Heart left ventricle (tissue), 16 donors: ENCODE measurements around the gene RUBCNL. TPM values are rescaled to one million over a fixed set of nuclear protein-coding genes. Genes with fewer than 3 reads are reported as not detected.

Source experiments
- ATAC-seq, 4 donors: fragments of 200-7000 bp; cut with Tn5 transposase; one replicate each; pipeline ENCODE4 v1.9.1; 2020 to 2022; ENCODE audit warnings: moderate library complexity in 4 of 4, mild to moderate bottlenecking in 3 of 4, moderate number of reproducible peaks in 1 of 4
- DNase-seq, 5 donors: peaks; one replicate each; pipeline ENCODE4 v3.0.0-alpha.2; 2020
- H3K27ac ChIP-seq, 12 donors: fragments of 200-600 bp; sonication (generic) in 4 of 12; one replicate each; pipeline versions ENCODE4 v1.5.0 to v1.8.0; 2016 to 2022; ENCODE audit warnings: mild to moderate bottlenecking in 2 of 12
- H3K27me3 ChIP-seq, 9 donors: fragments of 200-600 bp; sonication (generic) in 2 of 9; one replicate each; pipeline versions ENCODE4 v1.5.1 to v1.8.0; 2016 to 2022; ENCODE audit warnings: mild to moderate bottlenecking in 3 of 9
- H3K36me3 ChIP-seq, 9 donors: fragments of 200-600 bp; sonication (generic) in 2 of 9; one replicate each; pipeline versions ENCODE4 v1.5.0 to v1.8.0; 2018 to 2022; ENCODE audit warnings: mild to moderate bottlenecking in 2 of 9
- H3K4me1 ChIP-seq, 12 donors: fragments of 200-600 bp; sonication (generic) in 4 of 12; one replicate each; pipeline versions ENCODE4 v1.5.0 to v1.8.0; 2016 to 2022; ENCODE audit warnings: mild to moderate bottlenecking in 3 of 12
- H3K4me3 ChIP-seq, 12 donors: fragments of 200-600 bp; sonication (generic) in 4 of 12; one replicate each; pipeline versions ENCODE4 v1.5.0 to v1.8.0; 2017 to 2022; ENCODE audit warnings: mild to moderate bottlenecking in 9 of 12, moderate library complexity in 4 of 12
- H3K9me3 ChIP-seq, 12 donors: fragments of 200-600 bp; sonication (generic) in 4 of 12; one replicate each; pipeline versions ENCODE4 v1.5.0 to v1.8.0; 2016 to 2022; ENCODE audit warnings: mild to moderate bottlenecking in 1 of 12
- POLR2A ChIP-seq, 2 donors: fragments of 450-650 bp; IDR thresholded peaks; one replicate each; pipeline ENCODE4 v1.6.1; 2017; ENCODE audit warnings: antibody characterized with exemption in 2 of 2, mild to moderate bottlenecking in 2 of 2, moderate library complexity in 2 of 2
- WGBS, 4 donors: extraction: QIAGEN DNeasy Blood & Tissue Kit in 2 of 4; methylation state at CpG; one replicate each; pipeline versions ENCODE4 v1.1.5 to v1.1.7; 2013 to 2018; 5-methylcytosine and 5-hydroxymethylcytosine counted together
- intact Hi-C, 10 donors: fragments of 100-400 bp; cut with DNase I; formaldehyde crosslinking; loops; one replicate each; pipeline versions ENCODE4 v1.11.1 to v1.14.2; 2022
- polyA plus RNA-seq, 2 donors: library from polyadenylated mRNA; stranded (reverse); fragments of 200-250 nt; gene quantifications; one replicate each; pipeline ENCODE4 v1.2.3, GENCODE V29; 2013
- total RNA-seq, 9 donors: library from RNA; depleted of rRNA in 2 of 9; stranded (reverse); fragments of >200 nt in 2 of 9; fragmentation: NEBNext Ultra II Directional in 3 of 9; extraction: Animal tissue kit (Norgen Biotek cat#: 25700) in 3 of 9; gene quantifications; one replicate each; pipeline versions ENCODE4 v1.1.0 to v1.2.4, GENCODE V29; 2016 to 2023
- TF ChIP-seq, protein P1 (sequence below), 12 donors: fragments of 200-600 bp; sonication (generic) in 4 of 12; IDR thresholded peaks; one replicate each; pipeline versions ENCODE4 v1.5.0 to v1.8.0; 2018 to 2022; ENCODE audit warnings: antibody characterized with exemption in 12 of 12, mild to moderate bottlenecking in 5 of 12
- donor health status: ischemic (EF 13 %, LVEDD 7.1; RV severe dilation, severe dysfunction).
- donor health status: healthy with polysubstance abuse.
- donor health status: DM: no; HTN: yes; CAD: no.
- donor health status: DM: no; HTN: no; CAD: no.
- donor health status: ischemic (EF 25% LVEDD 6.9; RV normal size, moderate dysfunction).
- donor health status: ischemic (EF 25% LVEDD 5.7; RV mildly dilated, moderate dysfunction).
- donor health status: healthy.
- donor health status: DM: yes; HTN: yes; CAD: no.
- donor health status: ischemic (EF 35%, LVEDD 5.7; RV mildly dilated, moderate dysfunction).
- donor health status: nonischemic (EF 11% LVEDD 7.7; RV severe dilation, severe dysfunction).
- donor health status: DM: yes; HTN: yes; CAD: no.
- donor health status: PGD.
- donor health status: ischemic (EF 29% LVEDD 5.4; RV normal size, mild dysfunction).
- donor health status: nonischemic (EF 23%, LVEDD 6.1; RV moderate dilation, normal function).

RUBCNL gene
- total and polyA plus RNA-seq, 11 donors = 0.25 to 5.9 (median 0.44) TPM; not detected in 1

DNA sequence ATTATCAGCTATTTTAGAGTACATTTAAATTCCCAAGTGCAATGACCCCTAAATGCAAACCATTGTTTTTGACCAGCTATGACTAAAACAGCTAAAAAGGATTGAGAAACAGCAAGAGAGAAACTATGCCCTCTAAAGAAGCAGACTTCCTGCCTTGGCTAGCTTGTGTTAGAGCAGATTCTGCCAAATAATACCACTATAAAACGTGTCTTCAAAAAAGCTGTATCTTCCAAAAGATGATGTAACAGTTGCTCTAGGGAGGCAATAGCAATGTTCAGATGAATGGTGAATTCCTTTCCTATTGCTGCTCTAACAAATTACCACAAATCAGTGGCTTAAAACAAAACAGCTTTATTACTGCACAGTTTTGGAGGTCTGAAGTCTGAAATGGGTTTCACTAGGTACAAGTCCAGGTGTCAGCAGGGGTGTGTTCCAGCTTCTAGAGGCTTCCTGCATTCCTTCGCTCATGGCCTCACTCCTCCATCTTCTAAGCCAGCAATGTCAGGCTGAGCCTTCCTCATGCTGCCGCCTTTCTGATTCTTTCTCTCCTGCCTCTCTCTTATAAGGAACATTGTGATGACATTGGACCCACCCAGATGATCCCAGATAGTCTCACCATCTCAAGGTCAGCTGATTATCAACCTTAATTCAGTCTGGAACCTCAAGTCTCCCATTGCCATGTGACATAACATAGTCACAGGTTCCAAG is 90.8 kb downstream of the RUBCNL start:
- peak overlapping the region in 5 of 12 donors; percentile 13 to 89 (median 19) for H3K27ac ChIP-seq
- TF ChIP-seq, protein P1, sequence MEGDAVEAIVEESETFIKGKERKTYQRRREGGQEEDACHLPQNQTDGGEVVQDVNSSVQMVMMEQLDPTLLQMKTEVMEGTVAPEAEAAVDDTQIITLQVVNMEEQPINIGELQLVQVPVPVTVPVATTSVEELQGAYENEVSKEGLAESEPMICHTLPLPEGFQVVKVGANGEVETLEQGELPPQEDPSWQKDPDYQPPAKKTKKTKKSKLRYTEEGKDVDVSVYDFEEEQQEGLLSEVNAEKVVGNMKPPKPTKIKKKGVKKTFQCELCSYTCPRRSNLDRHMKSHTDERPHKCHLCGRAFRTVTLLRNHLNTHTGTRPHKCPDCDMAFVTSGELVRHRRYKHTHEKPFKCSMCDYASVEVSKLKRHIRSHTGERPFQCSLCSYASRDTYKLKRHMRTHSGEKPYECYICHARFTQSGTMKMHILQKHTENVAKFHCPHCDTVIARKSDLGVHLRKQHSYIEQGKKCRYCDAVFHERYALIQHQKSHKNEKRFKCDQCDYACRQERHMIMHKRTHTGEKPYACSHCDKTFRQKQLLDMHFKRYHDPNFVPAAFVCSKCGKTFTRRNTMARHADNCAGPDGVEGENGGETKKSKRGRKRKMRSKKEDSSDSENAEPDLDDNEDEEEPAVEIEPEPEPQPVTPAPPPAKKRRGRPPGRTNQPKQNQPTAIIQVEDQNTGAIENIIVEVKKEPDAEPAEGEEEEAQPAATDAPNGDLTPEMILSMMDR (IDR thresholded peaks at IDR 0.05) = no peak
- TF ChIP-seq POLR2A (IDR thresholded peaks at IDR 0.05) = no peak

DNA sequence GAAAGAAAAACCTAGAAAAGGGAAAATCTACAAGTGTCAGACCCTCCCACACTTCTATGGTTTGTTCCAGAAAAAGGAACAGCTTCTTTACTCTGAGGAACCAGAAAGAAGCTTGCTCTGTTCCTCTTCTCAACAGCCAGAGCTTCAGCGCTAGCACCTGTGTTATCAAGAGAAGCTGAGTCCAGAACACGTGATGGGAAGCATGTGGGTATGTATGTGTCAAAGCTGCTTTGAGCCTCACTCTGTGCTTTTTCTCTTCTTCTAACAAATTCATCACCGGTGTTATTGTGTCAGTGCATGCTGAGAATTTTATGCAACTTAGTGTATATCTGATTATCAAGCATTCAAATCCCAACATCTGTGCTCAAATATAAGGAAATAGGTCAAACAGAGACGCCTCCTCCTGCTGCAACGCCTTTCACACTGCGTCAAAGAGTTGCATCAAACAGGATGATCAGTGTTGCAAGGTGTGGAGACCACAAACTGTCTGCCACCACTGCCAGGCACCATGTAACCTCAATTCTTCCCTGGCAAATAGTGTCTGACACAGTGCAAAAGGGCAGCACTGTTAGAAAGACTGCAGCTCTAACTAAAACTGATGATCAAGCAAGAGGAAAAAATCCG is 91.4 kb downstream of the RUBCNL start:
- peaks cover 0 to 37% (median 5%) of the 10 kb centered on the region in 12 donors for H3K4me1 ChIP-seq
- ATAC-seq = peak in 3 of 4 donors; percentile 70 to 85 (median 73)
- WGBS, 4 donors = 43 to 53% (median 51%) methylated on average over 7 of the region's 7 CpGs
- no peaks in the 10 kb centered on the region for H3K36me3 ChIP-seq
- intact Hi-C loops = no loop called here
- H3K4me3 ChIP-seq = peak overlapping the region in 1 of 12 donors; percentile 15
- H3K9me3 ChIP-seq = no peaks in the 10 kb centered on the region
- no peaks in the 10 kb centered on the region for H3K27me3 ChIP-seq
- H3K27ac ChIP-seq = peak overlapping the region in 3 of 12 donors; percentile 31 to 89 (median 32)
- TF ChIP-seq, protein P1 (IDR thresholded peaks at IDR 0.05) = no peak
- TF ChIP-seq POLR2A (IDR thresholded peaks at IDR 0.05) = no peak
- peak in 4 of 5 donors; percentile 24 to 54 (median 30) for DNase-seq

More for the DNA sequence above, 90.8 kb downstream of the RUBCNL start:
- 65 to 75% (median 70%) methylated on average over 3 of the region's 3 CpGs for WGBS, 4 donors
- H3K9me3 ChIP-seq = no peaks in the 10 kb centered on the region
- no peaks in the 10 kb centered on the region for H3K27me3 ChIP-seq
- H3K4me3 ChIP-seq = peak overlapping the region in 1 of 12 donors; percentile 15
- peaks cover 0 to 37% (median 5%) of the 10 kb centered on the region in 12 donors for H3K4me1 ChIP-seq
- ATAC-seq (peak in 3 of 4 donors; percentile 67 to 86 (median 85)), DNase-seq (no peak)
- no peaks in the 10 kb centered on the region for H3K36me3 ChIP-seq
- intact Hi-C loops = no loop called here

- Histone ChIP-seq H3K36me3 (no peaks in the 10 kb centered on the region), H3K9me3 (no peaks in the 10 kb centered on the region), H3K27me3 (no peaks in the 10 kb centered on the region), H3K27ac (no peak overlapping the region), H3K4me1 (peaks cover 0 to 37% (median 5%) of the 10 kb centered on the region in 12 donors), H3K4me3 (no peak overlapping the region)
- ATAC-seq (no peak), DNase-seq (no peak)
- WGBS, 4 donors = 77 to 83% (median 78%) methylated on average over 3 of the region's 3 CpGs
- no peak for TF ChIP-seq POLR2A (IDR thresholded peaks at IDR 0.05)
- TF ChIP-seq, protein P1 (IDR thresholded peaks at IDR 0.05) = no peak
- intact Hi-C loops = no loop called here
Measured at GRCh38 chr13:46293436-46293835, 93.6 kb downstream of the RUBCNL start.

Other genes with a start within 250 kb of the RUBCNL start
- 100 to 1,000 TPM in 1 of 9 donors, 10 to 100 TPM in 5, 1 to 10 TPM in 3; 5.6 to 230 (median 11.8) TPM for gene LCP1, start 205.1 kb downstream of the RUBCNL start, total RNA-seq
- gene LCP1, start 205.1 kb downstream of the RUBCNL start, polyA plus RNA-seq = 1 to 10 TPM; 1.9 to 8.7 TPM
- gene LRRC63, start 175.3 kb downstream of the RUBCNL start, total RNA-seq = under 1 TPM in 2 of 9 donors, not detected in 7; 0.14 to 0.48 TPM
- gene LRRC63, start 175.3 kb downstream of the RUBCNL start, polyA plus RNA-seq = not detected
- 10 to 100 TPM in 8 of 9 donors, 1 to 10 TPM in 1; 9.8 to 20.1 (median 12.9) TPM for gene LRCH1, start 165.9 kb upstream of the RUBCNL start, total RNA-seq
- gene LRCH1, start 165.9 kb upstream of the RUBCNL start, polyA plus RNA-seq = 1 to 10 TPM; 4.5 to 6.4 TPM